ENCODE results near the gene PPL.
A peak's percentile ranks its signal among the peaks of the same experiment; 100 is the strongest.
"Not testable (repeated sequence)": the region's sequence is repeated elsewhere in the genome, so short reads cannot be mapped to it uniquely, and the experiment has no call there.

The PPL gene

GRCh38 chr16:4936991-4937781 lies at the start of gene PPL:
PPL (minus strand) TSS chr16:4937148; CDS start chr16:4937045, 103 bp downstream.
- TF ChIP-seq POLR2A (IDR thresholded peaks at IDR 0.05; ENCODE audit: low read length) (no peak), GATA1 (IDR thresholded peaks at IDR 0.05; ENCODE audit: low read depth, low read length) (no peak)
- DNase-seq: peak; percentile 19 to 22

GRCh38 chr16:4984174-4984990 lies 47.4 kb upstream of the PPL start:
- TF ChIP-seq POLR2A (IDR thresholded peaks at IDR 0.05; ENCODE audit: low read length): no peak
- TF ChIP-seq GATA1 (IDR thresholded peaks at IDR 0.05; ENCODE audit: low read depth, low read length): no peak

GRCh38 chr16:4982056-4982867 lies 45.3 kb upstream of the PPL start:
- TF ChIP-seq POLR2A (IDR thresholded peaks at IDR 0.05; ENCODE audit: low read length) (no peak), GATA1 (IDR thresholded peaks at IDR 0.05; ENCODE audit: low read depth, low read length) (no peak)
- DNase-seq: no peak

More at GRCh38 chr16:4984174-4984990, 47.4 kb upstream of the PPL start:
- DNase-seq: no peak

GRCh38 chr16:4981473-4981872 lies 44.5 kb upstream of the PPL start:
- no peak for DNase-seq
- TF ChIP-seq GATA1 (IDR thresholded peaks at IDR 0.05; ENCODE audit: low read depth, low read length) (no peak), POLR2A (IDR thresholded peaks at IDR 0.05; ENCODE audit: low read length) (no peak)

- TF ChIP-seq GATA1 (IDR thresholded peaks at IDR 0.05; ENCODE audit: low read depth, low read length): no peak
- DNase-seq: no peak
These were observed 43.7 kb upstream of the PPL start for GRCh38 chr16:4980691-4981090.

- TF ChIP-seq POLR2A (IDR thresholded peaks at IDR 0.05; ENCODE audit: low read length) (no peak), GATA1 (IDR thresholded peaks at IDR 0.05; ENCODE audit: low read depth, low read length) (no peak)
- no peak for DNase-seq
These were observed 43.0 kb upstream of the PPL start for GRCh38 chr16:4979736-4980660.

GRCh38 chr16:4979164-4979563 lies 42.2 kb upstream of the PPL start:
- TF ChIP-seq GATA1 (IDR thresholded peaks at IDR 0.05; ENCODE audit: low read depth, low read length) (no peak), POLR2A (IDR thresholded peaks at IDR 0.05; ENCODE audit: low read length) (no peak)
- DNase-seq: no peak

GRCh38 chr16:4976611-4977145 lies 39.7 kb upstream of the PPL start:
- DNase-seq: no peak
- TF ChIP-seq POLR2A (IDR thresholded peaks at IDR 0.05; ENCODE audit: low read length) (no peak), GATA1 (IDR thresholded peaks at IDR 0.05; ENCODE audit: low read depth, low read length) (no peak)

- no peak for DNase-seq
- TF ChIP-seq POLR2A (IDR thresholded peaks at IDR 0.05; ENCODE audit: low read length): no peak
- no peak for TF ChIP-seq GATA1 (IDR thresholded peaks at IDR 0.05; ENCODE audit: low read depth, low read length)
These were observed 39.1 kb upstream of the PPL start for GRCh38 chr16:4976079-4976478.

- TF ChIP-seq GATA1 (IDR thresholded peaks at IDR 0.05; ENCODE audit: low read depth, low read length) (no peak), POLR2A (IDR thresholded peaks at IDR 0.05; ENCODE audit: low read length) (no peak)
- no peak for DNase-seq
These were observed 36.1 kb upstream of the PPL start for GRCh38 chr16:4972938-4973587.

- no peak for DNase-seq
- no peak for TF ChIP-seq POLR2A (IDR thresholded peaks at IDR 0.05; ENCODE audit: low read length)
- TF ChIP-seq GATA1 (IDR thresholded peaks at IDR 0.05; ENCODE audit: low read depth, low read length): no peak
These were observed 33.1 kb upstream of the PPL start for GRCh38 chr16:4970010-4970409.

- DNase-seq: no peak
- TF ChIP-seq GATA1 (IDR thresholded peaks at IDR 0.05; ENCODE audit: low read depth, low read length) (no peak), POLR2A (IDR thresholded peaks at IDR 0.05; ENCODE audit: low read length) (no peak)
These were observed 32.0 kb upstream of the PPL start for GRCh38 chr16:4968879-4969483.

GRCh38 chr16:4968278-4968677 lies 31.3 kb upstream of the PPL start:
- DNase-seq: not testable (repeated sequence)
